K562 (cell line): ENCODE data around the gene PRICKLE2. TPM values are rescaled to one million over a fixed set of nuclear protein-coding genes. Genes with fewer than 3 reads are reported as not detected.

Source experiments
- ATAC-seq: fragments of 200-7000 bp; cut with Tn5 transposase; 3 replicates; pipeline ENCODE4 v1.9.1; 2020; ENCODE audit warnings: moderate library complexity
- BruUV-seq: library from RNA; stranded (reverse); fragments of 400-500 nt; replicated peaks from 2 replicates; lab custom pipeline; 2021; lab: Mats Ljungman, UMichigan
- CTCF ChIA-PET: fragments of 300-600 bp; formaldehyde crosslinking; extraction: SDS; loops from one replicate; lab custom pipeline; 2021; ENCODE audit warnings: low intra/inter-chr PET ratio; lab: Yijun Ruan, JAX
- POLR2A ChIA-PET: fragments of 300-600, 350-650 bp; sonication (Branson Sonifier 250); formaldehyde crosslinking; extraction: SDS; loops from one replicate; lab custom pipeline; 2021; ENCODE audit warnings: antibody characterized with exemption, inconsistent platforms; lab: Yijun Ruan, JAX
- DNase-seq, 4 experiments: peaks; one replicate each; pipeline versions ENCODE4 v3.0.0 to v3.0.0-alpha.2; 2011 to 2018; ENCODE audit warnings: low spot score in 3 of 4, mixed read lengths in 3 of 4; ENCODE audit errors: extremely low read depth in 1 of 4
- FAIRE-seq: peaks from 2 replicates; lab custom pipeline; 2011; peaks lifted over from hg19 to GRCh38; lab: Jason Lieb, UNC
- H2AFZ ChIP-seq: 2 replicates; pipeline ENCODE4 v1.6.0; 2011; ENCODE audit warnings: low read depth, low read length, control low read depth, inconsistent platforms
- H3K27ac ChIP-seq: fragments of 200-600 bp; 3 replicates; pipeline ENCODE4 v1.8.0; 2011; ENCODE audit warnings: low read depth, mild to moderate bottlenecking, control low read depth, inconsistent platforms, low read length, moderate library complexity, mixed read lengths; ENCODE audit errors: extremely low read depth
- H3K27me3 ChIP-seq, 2 experiments: fragments of 300-600 bp in 1 of 2; 2 replicates in 1 of 2; 3 replicates in 1 of 2; pipeline versions ENCODE4 v1.6.0 to v1.8.0; 2011; ENCODE audit warnings: inconsistent platforms in 2 of 2, low read length in 2 of 2, mild to moderate bottlenecking in 1 of 2, mixed read lengths in 1 of 2, moderate library complexity in 1 of 2; ENCODE audit not compliant: control insufficient read depth in 2 of 2, insufficient read depth in 2 of 2
- H3K36me3 ChIP-seq: fragments of 300-600 bp; 3 replicates; pipeline ENCODE4 v1.8.0; 2011; ENCODE audit warnings: mild to moderate bottlenecking, low read length, inconsistent platforms; ENCODE audit not compliant: control insufficient read depth, insufficient read depth
- H3K4me1 ChIP-seq, 2 experiments: fragments of 200-600 bp in 1 of 2; replicated peaks in 1 of 2; 2 replicates in 1 of 2; 3 replicates in 1 of 2; pipeline versions ENCODE4 v1.5.1 to v1.8.0; 2011; ENCODE audit warnings: inconsistent platforms in 2 of 2, low read length in 2 of 2, mild to moderate bottlenecking in 1 of 2, mixed read lengths in 1 of 2, moderate library complexity in 1 of 2; ENCODE audit not compliant: control insufficient read depth in 2 of 2, insufficient read depth in 2 of 2
- H3K4me2 ChIP-seq: 2 replicates; pipeline ENCODE4 v1.6.1; 2011; ENCODE audit warnings: low read length, control low read depth, inconsistent platforms, mixed read lengths; ENCODE audit not compliant: insufficient read depth
- H3K4me3 ChIP-seq: fragments of 200-600 bp; sonication (generic), shearing (Covaris generic); 2 replicates; pipeline ENCODE4 v1.5.1; 2016; ENCODE audit warnings: control low read depth, inconsistent platforms
- H3K79me2 ChIP-seq: fragments of 200-600 bp; 3 replicates; pipeline ENCODE4 v1.8.0; 2011; ENCODE audit warnings: low read length, inconsistent platforms; ENCODE audit not compliant: control insufficient read depth, insufficient read depth
- H3K9ac ChIP-seq, 2 experiments: 2 replicates each; pipeline versions ENCODE4 v1.6.0 to v1.6.1; 2011; ENCODE audit warnings: low read depth in 2 of 2, low read length in 2 of 2, control low read depth in 1 of 2, inconsistent platforms in 1 of 2, mild to moderate bottlenecking in 1 of 2, mixed read lengths in 1 of 2; ENCODE audit not compliant: insufficient read depth in 1 of 2
- H3K9me1 ChIP-seq: one replicate; pipeline ENCODE4 v1.6.0; 2011; ENCODE audit warnings: inconsistent platforms, mild to moderate bottlenecking, low read length, moderate library complexity; ENCODE audit not compliant: control insufficient read depth, insufficient read depth
- H3K9me3 ChIP-seq: replicated peaks from 2 replicates; pipeline ENCODE4 v1.5.1; 2011; ENCODE audit warnings: low read depth, low read length, inconsistent platforms; ENCODE audit not compliant: control insufficient read depth, insufficient read depth
- H4K20me1 ChIP-seq: replicated peaks from 2 replicates; pipeline ENCODE4 v1.6.1; 2011; ENCODE audit warnings: low read length, inconsistent platforms, mixed read lengths; ENCODE audit not compliant: control insufficient read depth, insufficient read depth
- BRD9 ChIP-seq: fragments of 450-650 bp; IDR thresholded peaks from 2 replicates; pipeline ENCODE4 v1.6.1; 2018; ENCODE audit warnings: low read depth; ENCODE audit not compliant: partially characterized antibody
- EGR1 ChIP-seq: fragments of 450-650 bp; conservative IDR thresholded peaks from 2 replicates; pipeline ENCODE4 v1.6.1; 2017; ENCODE audit warnings: mild to moderate bottlenecking
- ELK1 ChIP-seq: sonication (generic); formaldehyde crosslinking; IDR thresholded peaks from 2 replicates; pipeline ENCODE4 v1.8.1; 2022; ENCODE audit warnings: missing genetic modification reagents
- ESRRB ChIP-seq: fragments of 250-450 bp; sonication (Bioruptor Pico); IDR thresholded peaks from 2 replicates; pipeline ENCODE4 v1.5.0; 2020; ENCODE audit warnings: mild to moderate bottlenecking, moderate library complexity, borderline replicate concordance
- GABPA ChIP-seq: fragments of 200-800 bp; sonication (Bioruptor generic); conservative IDR thresholded peaks from 2 replicates; pipeline ENCODE4 v1.6.1; 2016; ENCODE audit warnings: low read depth, missing genetic modification characterization, missing compliant biosample characterization
- HDAC1 ChIP-seq, 2 experiments: fragments of 450-650 bp; IDR thresholded peaks; 2 replicates each; pipeline ENCODE4 v1.6.1; 2016 to 2017; ENCODE audit warnings: inconsistent platforms in 1 of 2, mild to moderate bottlenecking in 1 of 2, moderate library complexity in 1 of 2
- KDM5B ChIP-seq: fragments of 200-600 bp; sonication (generic); IDR thresholded peaks from 2 replicates; pipeline ENCODE4 v1.6.1; 2012; ENCODE audit warnings: low read depth, mild to moderate bottlenecking, moderate library complexity, low read length, control low read depth, inconsistent platforms; ENCODE audit not compliant: insufficient replicate concordance
- MED1 ChIP-seq: sonication (generic); formaldehyde crosslinking; IDR thresholded peaks from 2 replicates; pipeline ENCODE4 v1.8.1; 2023; ENCODE audit warnings: missing genetic modification reagents, borderline replicate concordance
- NONO ChIP-seq, 2 experiments: fragments of 200-400 bp in 1 of 2; fragments of 450-650 bp in 1 of 2; formaldehyde crosslinking in 1 of 2; IDR thresholded peaks; 2 replicates each; pipeline ENCODE4 v1.6.1; 2017; ENCODE audit warnings: low read depth in 2 of 2, mild to moderate bottlenecking in 2 of 2, moderate library complexity in 2 of 2, low read length in 1 of 2
- RBM22 ChIP-seq: fragments of 200-400 bp; formaldehyde crosslinking; IDR thresholded peaks from 2 replicates; pipeline ENCODE4 v1.6.1; 2018; ENCODE audit warnings: low read length, low read depth; ENCODE audit not compliant: poor library complexity, severe bottlenecking
- RFX7 ChIP-seq: fragments of 250-450 bp; sonication (Bioruptor Pico); IDR thresholded peaks from 2 replicates; pipeline ENCODE4 v1.5.1; 2021; ENCODE audit warnings: mild to moderate bottlenecking
- SAFB ChIP-seq: fragments of 200-400 bp; formaldehyde crosslinking; IDR thresholded peaks from 2 replicates; pipeline ENCODE4 v1.6.1; 2017; ENCODE audit warnings: low read depth, low read length, borderline replicate concordance
- SMAD3 ChIP-seq: fragments of 450-650 bp; formaldehyde crosslinking; conservative IDR thresholded peaks from 2 replicates; pipeline ENCODE4 v1.4.0; 2020; ENCODE audit warnings: mild to moderate bottlenecking
- TGIF2 ChIP-seq: sonication (generic); formaldehyde crosslinking; IDR thresholded peaks from 2 replicates; pipeline ENCODE4 v1.8.1; 2022; ENCODE audit warnings: mild to moderate bottlenecking, missing genetic modification reagents, moderate library complexity
- ZNF140 ChIP-seq: fragments of 250-450 bp; sonication (Bioruptor Pico); IDR thresholded peaks from 2 replicates; pipeline ENCODE4 v1.8.0; 2021; ENCODE audit warnings: moderate library complexity, mild to moderate bottlenecking, inconsistent platforms
- ZNF3 ChIP-seq: fragments of 250-450 bp; sonication (Bioruptor Pico); IDR thresholded peaks from 2 replicates; pipeline ENCODE4 v1.5.0; 2021; ENCODE audit warnings: mild to moderate bottlenecking, moderate library complexity
- ZNF740 ChIP-seq, 3 experiments: fragments of 200-800 bp in 1 of 3; sonication (Bioruptor generic) in 1 of 3; sonication (generic) in 1 of 3; formaldehyde crosslinking in 1 of 3; IDR thresholded peaks; 2 replicates each; pipeline versions ENCODE4 v1.6.1 to v1.8.0; 2016 to 2022; ENCODE audit warnings: mild to moderate bottlenecking in 2 of 3, missing compliant biosample characterization in 2 of 3, missing genetic modification characterization in 2 of 3, missing genetic modification reagents in 1 of 3
- ZNF764 ChIP-seq: fragments of 250-450 bp; sonication (Bioruptor Pico); IDR thresholded peaks from 2 replicates; pipeline ENCODE4 v1.4.0; 2020; ENCODE audit warnings: low read depth, mild to moderate bottlenecking, moderate library complexity
- WGBS: fragments of 100-300 bp; shearing (Covaris generic); methylation state at CpG from one replicate; pipeline ENCODE4 v1.1.6; 2016; ENCODE audit warnings: low coverage, mixed read lengths; ENCODE audit not compliant: insufficient coverage; ENCODE audit errors: missing lambda C conversion rate; 5-methylcytosine and 5-hydroxymethylcytosine counted together
- in situ Hi-C: fragments of 300-500 bp; cut with MboI; formaldehyde crosslinking; loops from 4 replicates; pipeline ENCODE4 v1.15.0; 2018; ENCODE audit warnings: inconsistent platforms, mixed read lengths
- intact Hi-C: fragments of 100-400 bp; cut with micrococcal nuclease; formaldehyde crosslinking; loops from 2 replicates; pipeline ENCODE4 v1.14.2; 2022
- polyA plus RNA-seq, 8 experiments: library from polyadenylated mRNA; depleted of rRNA in 4 of 8; stranded (reverse) in 5 of 8; unstranded in 3 of 8; fragments of >200 nt; fragmentation: Nextera tagmentation in 2 of 8; fragmentation: Illumina TruSeq in 1 of 8; extraction: Ambion mirVana in 2 of 8; extraction: Trizol in 1 of 8; gene quantifications; 2 replicates each; pipeline versions ENCODE4 v1.2.1 to v1.2.3, GENCODE V29; 2011 to 2014; ENCODE audit warnings: inconsistent platforms in 1 of 8, missing spikeins in 1 of 8
- total RNA-seq, 7 experiments: library from RNA; depleted of rRNA in 6 of 7; stranded (reverse); fragments of >200 nt in 6 of 7; fragmentation: Illumina TruSeq in 2 of 7; extraction: Trizol in 2 of 7; gene quantifications; 2 replicates each; pipeline versions ENCODE4 v1.2.1 to v1.2.3, GENCODE V29; 2011 to 2021; ENCODE audit warnings: low replicate concordance in 1 of 7
- TF ChIP-seq, protein P1 (sequence below): fragments of 450-650 bp; IDR thresholded peaks from 2 replicates; pipeline ENCODE4 v1.6.1; 2016; ENCODE audit warnings: antibody characterized with exemption

The PRICKLE2 gene
- total and polyA plus RNA-seq, 9 of the 15 experiments (the other 6 are each of a cell fraction or from before 2014, with no cell fraction given) = 0.07 to 0.09 TPM; not detected in 7

DNA sequence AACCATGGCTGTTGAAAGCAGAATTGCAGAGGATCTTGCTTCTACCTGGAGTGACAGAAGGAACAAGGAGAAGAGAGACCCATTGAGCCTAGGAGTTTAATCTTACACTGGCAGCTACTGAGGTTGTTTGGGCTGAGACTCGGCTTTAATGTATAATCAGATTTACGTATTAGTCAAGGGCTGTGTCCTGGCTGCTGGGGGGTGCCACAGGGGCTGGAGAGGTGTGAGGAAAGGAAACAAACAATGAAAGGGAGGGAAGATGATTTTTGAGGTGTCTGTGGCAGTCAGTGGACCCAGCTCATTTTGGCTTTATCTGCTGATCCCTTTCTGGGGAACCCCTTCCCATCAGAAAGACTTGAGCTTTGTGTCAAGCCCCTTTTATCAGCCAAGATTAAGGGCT lies 95.7 kb downstream of the PRICKLE2 start:
- Histone ChIP-seq H3K27me3 (peaks cover 0 to 8% of the 10 kb centered on the region in 2 experiments; a peak in 1 of 5 replicates), H3K9ac (no peak overlapping the region), H3K9me1 (no peaks in the 10 kb centered on the region), H3K36me3 (no peaks in the 10 kb centered on the region), H3K4me1 (no peaks in the 10 kb centered on the region), H3K79me2 (no peaks in the 10 kb centered on the region), H3K9me3 (no peaks in the 10 kb centered on the region), H3K27ac (no peak overlapping the region), H4K20me1 (no peaks in the 10 kb centered on the region), H3K4me3 (no peak overlapping the region), H3K4me2 (no peak overlapping the region), H2AFZ (no peak overlapping the region)
- ATAC-seq (no peak), DNase-seq (no peak), FAIRE-seq (no peak)
- in situ Hi-C loops (no loop called here), intact Hi-C loops (no loop called here)
- WGBS = 6% methylated on average over 2 of the region's 2 CpGs
- TF ChIP-seq KDM5B (no peak), RBM22 (no peak), SMAD3 (CRISPR knock-in tag) (no peak), BRD9 (no peak), MED1 (no peak), ZNF740 (CRISPR knock-in tag; IDR thresholded peaks at IDR 0.05) (no peak), ZNF740 (tag; IDR thresholded peaks at IDR 0.05) (no peak), TGIF2 (CRISPR knock-in tag) (no peak), SAFB (no peak), ESRRB (CRISPR knock-in tag) (no peak), ZNF764 (CRISPR knock-in tag) (no peak), EGR1 (no peak), HDAC1 (IDR thresholded peaks at IDR 0.05) (no peak), ELK1 (no peak), ZNF3 (CRISPR knock-in tag) (no peak), RFX7 (CRISPR knock-in tag) (no peak), ZNF140 (no peak), GABPA (tag) (no peak), NONO (IDR thresholded peaks at IDR 0.05; ENCODE audit: low read depth in 2 of 2, low read length in 1 of 2) (no peak)
- TF ChIP-seq, protein P1, sequence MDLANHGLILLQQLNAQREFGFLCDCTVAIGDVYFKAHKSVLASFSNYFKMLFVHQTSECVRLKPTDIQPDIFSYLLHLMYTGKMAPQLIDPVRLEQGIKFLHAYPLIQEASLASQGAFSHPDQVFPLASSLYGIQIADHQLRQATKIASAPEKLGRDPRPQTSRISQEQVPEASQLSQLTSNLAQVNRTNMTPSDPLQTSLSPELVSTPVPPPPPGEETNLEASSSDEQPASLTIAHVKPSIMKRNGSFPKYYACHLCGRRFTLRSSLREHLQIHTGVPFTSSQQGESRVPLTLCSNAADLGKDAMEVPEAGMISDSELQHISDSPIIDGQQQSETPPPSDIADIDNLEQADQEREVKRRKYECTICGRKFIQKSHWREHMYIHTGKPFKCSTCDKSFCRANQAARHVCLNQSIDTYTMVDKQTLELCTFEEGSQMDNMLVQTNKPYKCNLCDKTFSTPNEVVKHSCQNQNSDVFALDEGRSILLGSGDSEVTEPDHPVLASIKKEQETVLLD = no peak
- BruUV-seq = no TSS peak
- POLR2A ChIA-PET = no interaction called here
- CTCF ChIA-PET = no interaction called here
